GM18951 (cell line): ENCODE results near the gene KRIT1.

ENCODE experiments used
- POLR2A ChIP-seq: IDR thresholded peaks from 4 replicates; pipeline ENCODE4 v1.6.1; 2011; ENCODE audit warnings: mild to moderate bottlenecking; ENCODE audit not compliant: insufficient read length, insufficient read depth; ENCODE audit errors: extremely low read depth
- in situ Hi-C: fragments of 300-500 bp; cut with MboI; formaldehyde crosslinking; loops from one replicate; pipeline ENCODE4 v1.12.0; 2022; ENCODE audit warnings: low sequenced_read_pairs, mixed read lengths, inconsistent platforms; ENCODE audit not compliant: unreplicated experiment

The KRIT1 gene

DNA sequence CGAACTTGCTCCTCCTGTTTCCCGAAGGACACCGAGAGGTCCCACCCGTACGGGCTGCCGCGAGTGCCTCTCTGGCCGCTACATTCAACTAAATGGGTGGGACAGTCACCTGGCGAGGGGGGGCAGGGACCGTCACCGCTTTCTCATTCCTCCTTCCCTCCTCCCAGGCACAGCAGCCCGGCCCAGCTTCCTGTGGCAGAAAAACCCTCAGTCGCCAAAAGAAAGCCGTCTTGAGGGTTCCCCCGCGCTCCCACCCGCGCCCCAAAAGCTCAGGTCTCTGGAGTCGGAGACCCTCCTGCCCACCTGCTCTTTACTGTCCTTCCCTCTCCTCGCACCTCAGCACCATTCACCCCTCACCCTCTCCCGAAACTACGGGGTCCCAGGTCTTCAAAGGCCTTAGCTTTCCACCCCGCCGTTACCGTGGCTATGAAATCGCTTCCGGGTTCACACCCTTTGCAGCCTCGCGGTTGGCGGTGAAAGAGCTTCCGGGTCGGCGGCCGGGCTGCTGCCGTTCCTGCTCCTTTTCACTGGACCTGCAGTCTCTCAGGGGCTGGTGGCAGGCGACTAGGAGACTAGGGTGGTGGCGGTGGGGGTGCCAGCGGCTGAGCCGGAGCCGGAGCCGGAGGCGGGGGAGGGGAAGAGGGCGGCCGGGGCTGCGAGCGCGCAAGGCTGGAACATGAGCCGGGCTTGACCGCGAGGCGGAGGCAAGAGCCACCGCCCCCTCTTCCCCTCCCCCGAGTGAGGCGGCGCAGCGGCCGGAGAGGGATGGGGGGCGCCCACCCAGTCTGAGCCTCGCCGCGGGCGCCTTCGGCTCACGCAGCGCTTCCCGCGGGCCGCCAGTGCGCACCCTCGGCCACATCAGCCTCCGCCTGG, at the start of gene KRIT1, which contains the start of gene ANKIB1:
Gene KRIT1 (minus strand): TSS at position 428 of the 873 bp plus-strand sequence. CDS start 3,779 bp downstream, outside the sequence.
Gene ANKIB1 (plus strand): TSS at position 488 of the 873 bp plus-strand sequence. CDS start 49,005 bp downstream, outside the sequence.
- TF ChIP-seq POLR2A: peak; percentile 58
- in situ Hi-C loops: no loop called here

DNA sequence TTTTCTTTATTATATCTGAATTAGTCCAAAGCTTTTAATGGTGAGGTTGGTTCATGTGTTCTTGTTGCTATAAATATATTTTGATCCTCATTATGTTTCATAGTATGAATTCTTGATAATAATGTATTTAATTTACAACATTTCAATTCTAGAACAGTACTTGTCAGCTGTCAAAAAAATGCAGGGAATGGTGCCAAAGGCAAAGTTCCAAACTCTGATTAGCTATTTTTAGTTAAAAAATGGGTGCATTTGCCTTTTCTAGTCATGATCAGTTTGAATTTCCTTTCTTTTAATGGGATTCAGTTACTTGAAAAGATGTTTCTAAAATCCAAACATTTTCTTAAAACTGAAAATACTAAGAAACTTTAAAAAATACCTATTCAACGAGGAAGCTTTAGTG, 49.7 kb upstream of the KRIT1 start:
- TF ChIP-seq POLR2A: no peak
- in situ Hi-C loops: no loop called here

DNA sequence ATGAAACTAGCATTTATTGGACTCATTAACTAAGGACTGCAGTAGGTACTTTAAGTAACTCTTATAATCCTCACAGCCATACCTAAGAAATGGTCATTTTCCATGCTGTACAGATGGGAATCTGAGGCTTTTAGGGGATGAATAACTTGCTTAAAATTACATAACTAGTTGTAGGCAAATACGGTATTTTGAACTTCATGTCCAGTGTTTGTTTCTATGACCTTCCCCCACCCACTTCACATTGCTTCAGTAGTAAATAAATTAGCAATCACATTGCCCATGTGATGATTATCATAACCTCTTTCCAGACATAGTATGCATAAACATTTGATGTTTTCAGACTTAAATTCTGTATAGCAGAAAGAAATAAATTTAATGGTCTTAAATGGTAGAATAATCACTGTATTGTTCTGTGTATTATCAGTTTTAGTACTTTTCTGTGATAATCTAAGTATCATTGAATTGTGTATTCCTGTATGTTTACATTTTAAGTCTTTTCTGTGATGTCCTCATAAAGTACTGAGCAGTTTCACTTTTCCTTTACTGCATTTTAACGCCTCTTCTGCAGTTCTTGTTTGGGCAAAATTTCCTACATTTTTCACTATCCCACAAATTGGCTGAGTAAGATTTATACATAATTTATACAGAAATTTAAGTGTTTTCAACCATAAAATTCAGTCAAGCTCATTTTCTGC, 48.3 kb upstream of the KRIT1 start:
- in situ Hi-C loops: no loop called here
- no peak for TF ChIP-seq POLR2A

DNA sequence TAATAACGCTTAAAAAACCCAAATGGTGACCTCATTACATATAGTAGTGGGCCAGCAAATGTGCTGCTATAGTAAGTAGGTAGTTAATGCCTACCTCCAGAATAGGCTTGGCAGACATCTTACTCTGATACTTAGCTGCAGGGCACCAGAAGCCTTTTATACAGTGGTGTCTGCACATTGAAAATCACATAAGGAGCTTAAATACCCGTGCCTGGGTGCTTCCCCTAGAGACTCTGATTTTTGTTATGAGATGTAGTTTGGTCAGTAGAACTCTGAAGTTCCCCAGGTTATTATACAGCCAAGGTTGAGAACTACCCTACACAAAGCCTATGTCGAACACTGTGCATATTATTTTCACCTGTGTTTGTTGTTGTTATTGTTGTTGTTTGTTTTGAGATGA, 47.3 kb upstream of the KRIT1 start:
- TF ChIP-seq POLR2A: no peak
- in situ Hi-C loops: no loop called here

DNA sequence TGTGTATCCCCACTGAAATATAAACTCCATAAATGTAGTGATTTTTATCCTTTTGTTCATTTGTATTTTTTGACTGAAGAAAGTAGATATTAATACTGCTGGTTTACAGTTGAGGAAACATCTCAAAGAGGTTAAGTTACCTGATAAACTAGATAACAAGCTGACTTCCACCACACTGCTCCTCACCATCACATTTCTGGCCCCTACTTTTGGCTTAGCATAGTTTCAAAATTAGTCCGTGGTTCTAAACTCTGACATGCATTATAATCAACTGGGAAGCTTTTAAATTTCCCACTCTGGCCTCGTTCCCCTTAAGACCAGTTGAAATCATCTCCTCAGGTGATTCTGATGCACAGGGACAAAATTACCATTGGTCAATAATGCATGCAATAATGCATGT, 43.6 kb upstream of the KRIT1 start:
- in situ Hi-C loops: no loop called here
- TF ChIP-seq POLR2A: no peak

DNA sequence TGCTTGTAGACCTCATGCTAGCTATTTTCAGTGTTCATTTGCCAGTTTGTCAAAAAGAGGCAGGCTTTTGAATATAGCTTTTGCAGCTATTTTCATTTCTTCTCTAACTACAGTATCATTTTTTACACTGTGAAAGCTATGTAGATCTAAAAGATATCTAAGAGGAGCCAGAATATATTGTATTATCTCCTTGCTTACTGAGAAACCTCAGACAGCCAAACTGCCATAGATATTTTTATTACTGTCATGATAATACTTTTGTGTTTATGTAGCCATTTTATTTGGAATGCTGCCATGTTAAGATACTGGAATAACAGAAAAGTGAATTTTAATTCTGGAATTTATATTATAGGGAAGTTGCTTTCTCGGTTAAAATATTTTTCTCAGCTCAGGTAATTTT, 37.2 kb upstream of the KRIT1 start:
- no peak for TF ChIP-seq POLR2A
- in situ Hi-C loops: no loop called here

DNA sequence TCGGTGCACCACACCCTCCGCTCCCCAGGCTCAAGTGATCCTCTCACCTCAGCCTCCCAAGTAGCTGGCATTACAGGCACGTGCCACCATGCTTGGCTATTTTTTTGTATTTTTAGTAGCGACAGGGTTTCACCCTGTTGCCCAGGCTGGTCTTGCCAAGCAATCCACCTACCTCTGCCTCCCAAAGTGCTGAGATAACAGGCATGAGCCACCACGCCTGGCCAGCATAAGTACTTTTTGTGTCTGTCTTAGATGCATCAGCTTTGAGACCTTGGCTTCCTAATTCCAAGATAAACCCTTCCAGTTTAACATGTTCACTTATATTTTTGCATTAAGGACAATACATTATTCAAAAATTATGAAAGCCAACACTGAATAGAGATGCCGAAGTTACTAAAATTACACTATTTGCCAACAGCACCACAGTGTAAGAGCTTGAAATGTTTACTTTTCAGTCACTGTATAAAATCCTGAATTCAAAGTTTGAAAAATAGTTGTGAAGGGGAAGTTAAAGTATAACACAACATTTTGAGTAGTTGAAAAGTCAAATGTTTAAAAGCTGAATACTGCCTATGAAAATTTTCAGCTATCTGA, 36.6 kb upstream of the KRIT1 start:
- TF ChIP-seq POLR2A: no peak
- in situ Hi-C loops: no loop called here

DNA sequence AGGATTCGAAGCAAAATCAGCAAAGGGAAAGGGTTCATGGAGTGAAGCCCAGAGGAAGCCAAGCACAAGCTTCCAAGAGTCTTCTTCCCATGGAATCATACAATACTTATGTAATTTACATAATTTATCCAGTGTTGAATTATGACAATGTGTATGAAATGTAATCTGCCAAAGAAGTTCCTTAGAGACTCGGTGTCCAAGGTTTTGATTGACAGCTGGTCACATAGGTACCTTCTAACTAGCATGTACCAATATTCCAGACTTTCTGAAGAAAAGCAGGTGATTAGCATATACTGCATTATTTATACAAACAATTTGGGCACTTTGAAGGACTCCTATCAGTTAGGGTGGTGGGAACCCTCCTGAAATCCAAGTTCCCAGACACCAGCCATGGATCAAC, 35.3 kb upstream of the KRIT1 start:
- TF ChIP-seq POLR2A: no peak
- in situ Hi-C loops: no loop called here

DNA sequence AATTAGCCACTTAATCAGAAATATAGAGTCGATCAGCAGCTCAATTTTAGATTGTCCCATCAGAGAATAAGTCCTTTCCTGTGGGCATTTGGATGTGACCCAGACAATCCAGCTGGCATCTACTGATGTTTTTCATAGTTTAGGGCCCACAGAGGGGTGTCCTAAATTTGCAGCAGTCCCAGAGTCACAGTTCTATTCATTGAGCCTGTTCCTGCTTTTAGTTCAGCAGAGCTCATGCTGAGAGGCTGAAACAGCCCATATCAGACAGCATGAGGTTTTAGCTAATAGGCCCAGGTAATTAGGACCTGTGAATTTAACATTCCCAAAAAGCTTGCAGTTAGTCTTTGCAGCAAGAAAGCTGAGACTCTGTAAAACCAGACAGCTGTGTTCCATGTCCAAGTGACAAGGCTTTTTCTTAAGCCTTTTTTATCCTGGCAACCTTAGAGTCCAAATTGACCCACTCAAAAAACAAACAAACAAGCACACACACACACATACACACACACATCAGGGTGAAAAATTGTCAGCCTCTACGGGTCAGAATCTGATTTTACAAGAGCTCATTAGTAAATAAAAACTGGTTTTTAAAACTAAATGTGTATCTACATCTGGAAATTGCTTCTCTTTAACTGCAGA, 33.8 kb upstream of the KRIT1 start:
- no peak for TF ChIP-seq POLR2A
- in situ Hi-C loops: no loop called here

DNA sequence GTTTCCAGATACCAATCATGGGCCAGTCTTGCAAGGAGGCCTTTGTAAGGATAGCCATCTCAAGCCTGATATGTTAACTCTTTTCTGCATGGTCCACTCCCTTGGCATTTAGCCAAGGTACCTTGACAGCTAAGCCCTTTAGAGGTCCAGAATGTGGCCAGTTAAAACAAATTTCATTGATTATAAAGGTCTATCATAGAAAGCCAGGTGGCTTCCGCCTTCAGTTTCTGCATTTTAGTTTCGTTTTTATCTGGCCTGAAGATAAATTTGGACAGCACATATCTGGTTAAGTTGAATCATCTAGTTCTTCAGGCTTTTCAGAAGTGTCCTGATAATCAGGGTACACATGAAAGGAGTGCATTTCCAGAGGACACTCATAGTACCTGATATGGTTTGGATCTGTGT, 30.7 kb upstream of the KRIT1 start:
- TF ChIP-seq POLR2A: no peak
- in situ Hi-C loops: no loop called here

DNA sequence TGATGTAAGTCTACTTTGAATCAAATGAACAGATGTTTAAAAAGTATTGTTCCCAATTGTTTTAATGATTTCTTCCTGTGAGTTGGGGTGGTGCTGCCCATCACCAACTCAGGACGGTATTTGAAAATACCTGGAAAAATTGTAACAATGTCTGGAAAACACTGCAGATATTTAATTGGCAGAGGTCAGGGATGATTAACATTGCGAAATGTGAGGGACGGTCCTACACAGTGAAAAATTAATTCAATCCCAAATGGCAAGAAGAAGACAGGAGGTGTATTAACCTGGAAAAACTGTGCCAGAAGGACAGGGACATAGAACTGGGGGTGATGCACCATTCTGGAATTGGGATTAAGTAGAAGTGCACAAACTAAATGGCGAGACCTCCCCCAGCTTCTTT, 29.6 kb upstream of the KRIT1 start:
- in situ Hi-C loops: no loop called here

DNA sequence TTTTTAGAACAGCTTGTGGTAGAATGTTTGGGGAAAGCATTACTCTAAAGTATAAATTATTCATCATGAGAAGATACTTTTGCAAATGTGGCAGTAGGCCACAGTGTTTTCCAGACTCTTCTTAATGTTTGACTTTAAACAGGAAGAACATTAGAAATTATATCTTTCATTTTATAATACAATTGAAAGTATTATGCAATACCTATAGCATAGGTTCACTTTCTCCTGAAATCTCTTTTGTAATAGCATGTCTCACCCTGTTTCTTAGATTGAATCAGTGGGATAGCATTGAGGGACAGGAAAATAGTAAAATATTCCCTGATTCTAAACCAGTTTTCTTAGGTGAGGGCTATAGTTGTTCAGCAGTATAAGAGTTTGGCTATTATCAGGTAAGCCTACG, 23.2 kb upstream of the KRIT1 start:
- no peak for TF ChIP-seq POLR2A
- in situ Hi-C loops: no loop called here

More for the DNA sequence above, 29.6 kb upstream of the KRIT1 start:
- TF ChIP-seq POLR2A: no peak
